Activated CD4-positive, CD25-positive, alpha-beta regulatory T cell treated with anti-CD3 and anti-CD28 coated beads, Interleukin-2, amount 50 U/mL, for 16 hours (primary cell): ENCODE data around the gene MEIS2.
"Not testable (repeated sequence)": the region's sequence is repeated elsewhere in the genome, so short reads cannot be mapped to it uniquely, and the experiment has no call there.

Experiments
- DNase-seq: peaks from one replicate; pipeline ENCODE4 v3.0.0-alpha.2; 2020; ENCODE audit warnings: low read depth, low spot score

Gene MEIS2

GRCh38 chr15:37009288-37009687 lies 91.1 kb downstream of the MEIS2 start:
- DNase-seq = no peak

GRCh38 chr15:37008205-37008604 lies 92.1 kb downstream of the MEIS2 start:
- DNase-seq = no peak

- no peak for DNase-seq
These were observed 93.0 kb downstream of the MEIS2 start for GRCh38 chr15:37007301-37007700.

- no peak for DNase-seq
These were observed 95.2 kb downstream of the MEIS2 start for GRCh38 chr15:37004981-37005735.

DNA sequence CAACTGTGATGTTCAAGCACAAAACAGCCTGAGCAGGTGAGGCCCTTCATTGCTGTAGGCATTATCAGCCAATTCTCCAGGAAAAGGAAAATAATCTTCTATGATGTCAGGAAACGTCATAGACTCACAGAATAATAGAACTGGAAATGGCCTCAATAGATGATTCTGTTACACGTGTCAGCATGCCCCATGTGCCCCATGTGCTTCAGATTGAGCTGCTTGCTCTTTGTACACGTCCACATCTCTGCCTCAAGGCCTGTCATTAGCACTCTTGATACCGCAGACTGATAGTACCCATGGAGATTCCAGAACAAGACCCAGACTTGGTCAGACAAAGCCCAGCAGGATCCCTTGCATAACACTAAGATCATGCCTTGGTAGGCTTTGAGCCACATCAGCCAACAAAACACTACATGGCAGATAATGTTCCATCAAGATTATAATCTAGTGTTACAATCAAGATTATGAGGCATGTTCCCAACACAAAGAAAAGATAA lies 95.9 kb downstream of the MEIS2 start:
- DNase-seq = no peak

DNA sequence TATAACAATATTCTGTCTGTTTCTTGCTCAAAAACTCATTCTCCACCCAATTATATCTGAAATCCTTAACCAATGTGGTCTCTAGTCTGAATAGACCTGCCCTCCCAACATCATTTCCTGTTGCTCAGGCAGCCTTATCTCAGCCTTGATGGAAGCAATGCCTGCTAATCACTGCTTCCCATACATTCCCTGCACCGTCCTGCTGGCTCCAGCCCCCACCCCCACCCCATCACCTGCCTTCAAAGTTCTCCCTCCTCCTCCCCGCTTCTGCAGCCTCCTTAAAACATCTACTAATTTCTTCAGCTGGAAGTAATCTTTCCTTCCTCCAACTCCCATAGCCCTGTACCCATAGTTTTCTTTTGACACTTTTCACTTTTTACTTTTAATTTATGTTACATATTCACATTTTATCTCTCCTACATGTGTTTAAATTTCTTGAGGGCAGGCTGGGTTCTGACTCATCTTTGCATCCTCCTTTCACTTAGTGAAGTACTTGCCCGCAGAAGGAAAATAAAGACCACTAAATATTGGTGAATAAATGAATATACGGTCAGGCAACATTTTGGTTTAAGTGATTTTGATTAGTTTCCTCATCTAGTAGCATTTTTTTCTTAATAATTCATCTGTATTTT lies 98.2 kb downstream of the MEIS2 start:
- no peak for DNase-seq

DNA sequence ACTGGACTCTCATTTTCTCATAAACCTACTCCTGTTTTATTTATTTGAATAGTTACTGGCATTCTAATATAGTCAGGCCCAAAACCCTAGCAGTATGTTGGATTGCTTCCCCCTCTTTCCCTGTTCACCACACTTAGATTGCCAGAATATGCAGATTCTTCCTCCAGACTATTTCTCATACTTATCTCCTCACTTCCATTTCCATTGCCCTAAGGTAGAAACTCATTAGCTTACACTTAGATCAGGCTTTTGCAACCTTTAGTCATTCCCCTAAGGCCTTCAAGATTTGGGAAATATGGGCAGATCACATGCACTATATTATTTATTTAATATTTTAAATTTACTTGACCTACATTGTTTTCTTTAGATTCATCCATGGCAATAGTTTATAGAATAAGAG lies 98.9 kb downstream of the MEIS2 start:
- DNase-seq = no peak

- no peak for DNase-seq
These were observed 100.6 kb downstream of the MEIS2 start for GRCh38 chr15:36999778-37000177.

- DNase-seq = no peak
These were observed 103.7 kb downstream of the MEIS2 start for GRCh38 chr15:36996538-36997181.

DNA sequence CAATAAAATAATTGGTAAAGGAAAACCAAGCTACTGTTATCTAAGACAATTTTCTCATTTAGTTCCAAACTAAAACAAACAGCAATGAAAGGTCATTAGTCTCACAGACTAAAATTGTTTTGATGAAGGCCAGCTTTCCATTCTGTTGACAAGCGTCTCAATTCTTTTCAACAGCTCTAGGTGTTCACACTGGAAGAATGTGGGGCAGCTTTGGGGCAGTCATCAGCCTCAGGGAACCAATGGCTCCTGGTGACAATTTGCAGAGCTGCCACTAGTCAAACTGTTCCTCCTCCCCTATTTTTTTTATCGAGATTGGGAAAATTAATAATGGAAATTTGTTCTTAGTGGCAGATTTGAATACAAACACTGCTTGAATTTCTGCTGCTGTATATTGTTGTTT lies 104.2 kb downstream of the MEIS2 start:
- DNase-seq = no peak

- DNase-seq = no peak
These were observed 105.6 kb downstream of the MEIS2 start for GRCh38 chr15:36994790-36995189.

- no peak for DNase-seq
These were observed 107.9 kb downstream of the MEIS2 start for GRCh38 chr15:36992454-36992853.

DNA sequence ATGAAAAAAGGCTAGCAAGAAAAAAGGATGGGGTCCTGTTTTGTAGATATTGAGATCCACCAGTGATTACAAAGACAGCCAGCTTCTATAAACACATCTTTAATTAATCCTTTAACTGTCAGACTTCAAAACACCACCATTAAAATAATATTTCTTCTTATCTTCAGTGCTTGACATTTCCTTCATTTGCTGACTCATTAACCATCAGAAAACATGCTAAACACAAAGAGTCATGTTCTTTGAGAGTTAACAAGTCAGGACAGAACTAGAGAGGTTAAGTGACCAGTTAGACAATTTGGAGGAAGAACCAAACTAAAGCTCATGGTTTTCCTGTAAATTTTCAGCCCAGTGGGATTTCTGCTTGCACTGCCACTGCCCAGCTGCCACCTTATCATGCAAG lies 111.4 kb downstream of the MEIS2 start:
- no peak for DNase-seq

- no peak for DNase-seq
These were observed 117.9 kb downstream of the MEIS2 start for GRCh38 chr15:36982430-36982829.

- not testable (repeated sequence) for DNase-seq
These were observed 120.1 kb downstream of the MEIS2 start for GRCh38 chr15:36980281-36980680.

DNA sequence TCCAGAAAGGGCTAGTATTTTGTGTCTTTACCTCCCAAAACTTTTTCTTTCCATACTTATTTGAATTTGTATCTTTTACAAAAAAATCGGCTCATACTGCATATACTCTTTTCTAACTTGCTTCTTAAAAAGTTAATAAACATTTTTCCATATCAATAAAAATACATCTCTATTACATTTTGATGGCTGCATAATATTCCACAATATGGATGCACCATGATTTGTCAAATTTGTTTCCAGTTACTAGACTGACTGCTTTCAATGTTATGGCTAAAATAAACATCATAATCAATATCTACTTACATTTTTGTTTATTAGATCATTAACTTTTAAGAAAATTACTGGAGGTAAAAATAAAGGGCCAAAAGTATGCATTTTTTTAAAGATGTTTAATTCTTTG lies 121.7 kb downstream of the MEIS2 start:
- DNase-seq = no peak

DNA sequence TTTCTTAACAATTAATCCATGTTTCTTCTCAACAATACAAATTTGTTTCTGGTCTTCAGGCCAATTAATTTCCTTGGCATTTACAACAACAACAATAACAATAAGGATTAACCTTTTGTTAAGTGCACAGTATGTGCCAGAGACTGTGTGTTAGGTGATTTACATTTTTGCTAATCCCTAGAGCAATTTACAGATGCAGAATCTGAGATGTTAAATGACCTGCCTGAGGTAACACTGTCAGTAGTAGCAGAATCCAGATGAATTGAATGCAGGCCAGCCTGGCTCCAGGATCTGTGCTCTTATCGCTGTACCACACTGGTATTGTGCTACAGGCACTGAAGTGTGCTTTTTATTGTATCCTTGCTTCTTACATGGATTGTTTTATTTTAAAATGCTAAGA lies 122.2 kb downstream of the MEIS2 start:
- DNase-seq = no peak

GRCh38 chr15:36977659-36978058 lies 122.7 kb downstream of the MEIS2 start:
- no peak for DNase-seq

DNA sequence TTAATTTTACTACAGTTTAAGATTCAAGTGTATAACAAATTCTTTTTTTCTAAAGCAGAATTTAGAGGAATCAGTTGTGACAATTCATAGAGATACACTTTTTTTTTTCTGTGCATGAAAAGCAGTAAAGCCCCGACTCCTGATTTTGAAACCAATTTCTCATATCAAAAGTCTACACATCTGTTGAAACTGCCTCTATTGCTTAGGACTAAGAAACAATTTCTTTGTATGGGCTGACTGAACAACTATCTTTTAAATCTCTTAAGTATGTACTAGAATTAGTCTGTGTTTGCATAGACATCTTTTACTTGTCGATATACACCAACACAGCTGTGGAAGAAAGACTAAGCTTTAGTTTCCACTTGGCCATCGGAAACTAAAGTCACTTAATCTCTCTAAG lies 127.6 kb downstream of the MEIS2 start:
- DNase-seq = no peak

GRCh38 chr15:36970522-36970921 lies 129.8 kb downstream of the MEIS2 start:
- DNase-seq = no peak

DNA sequence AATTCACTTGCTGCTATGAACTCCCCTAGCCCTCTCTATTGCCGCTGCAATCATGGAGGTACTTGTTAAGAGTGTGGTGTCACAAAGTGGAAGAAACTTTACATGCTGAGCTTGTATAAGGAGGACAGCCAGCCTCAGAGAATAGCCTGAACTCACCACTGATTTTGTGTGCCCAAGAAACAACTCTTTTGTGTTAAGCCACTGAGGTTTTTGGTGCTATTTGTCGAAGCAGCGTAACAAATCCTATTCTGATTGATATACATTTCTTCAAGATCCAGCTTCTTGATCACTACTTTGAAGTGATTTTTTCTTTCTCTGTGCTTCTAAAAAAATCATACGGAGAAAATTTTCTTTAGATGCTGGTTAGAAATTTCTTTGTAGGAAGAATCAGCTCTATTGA lies 132.4 kb downstream of the MEIS2 start:
- no peak for DNase-seq

GRCh38 chr15:36966708-36967107 lies 133.6 kb downstream of the MEIS2 start:
- no peak for DNase-seq
